COLO668 (cell line): ENCODE results near the gene THAP9.
"Not testable (repeated sequence)": the region's sequence is repeated elsewhere in the genome, so short reads cannot be mapped to it uniquely, and the experiment has no call there.

Experiments
- DNase-seq: peaks from one replicate; lab custom pipeline; 2025; ENCODE audit not compliant: unreplicated experiment; lab: John Stamatoyannopoulos, UW

THAP9 gene

DNA sequence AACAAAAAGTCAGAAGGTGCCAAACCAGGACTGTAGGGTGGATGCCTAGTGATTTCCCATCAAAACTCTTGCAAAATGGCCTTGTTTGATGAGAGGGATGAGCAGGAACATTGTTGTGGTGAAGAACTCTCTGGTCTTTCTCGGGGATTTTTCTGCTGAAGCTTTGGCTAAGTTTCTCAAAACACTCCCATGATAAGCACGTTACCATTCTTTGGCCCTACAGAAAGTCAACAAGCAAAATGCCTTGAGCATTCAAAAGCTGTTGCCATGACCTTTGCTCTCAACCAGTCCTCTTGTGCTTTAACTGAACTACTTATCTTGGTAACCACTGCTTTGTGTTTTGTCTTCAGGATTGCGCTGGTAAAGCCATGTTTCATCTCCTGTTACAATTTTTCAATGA lies 6.6 kb upstream of the THAP9 start:
- no peak for DNase-seq

DNA sequence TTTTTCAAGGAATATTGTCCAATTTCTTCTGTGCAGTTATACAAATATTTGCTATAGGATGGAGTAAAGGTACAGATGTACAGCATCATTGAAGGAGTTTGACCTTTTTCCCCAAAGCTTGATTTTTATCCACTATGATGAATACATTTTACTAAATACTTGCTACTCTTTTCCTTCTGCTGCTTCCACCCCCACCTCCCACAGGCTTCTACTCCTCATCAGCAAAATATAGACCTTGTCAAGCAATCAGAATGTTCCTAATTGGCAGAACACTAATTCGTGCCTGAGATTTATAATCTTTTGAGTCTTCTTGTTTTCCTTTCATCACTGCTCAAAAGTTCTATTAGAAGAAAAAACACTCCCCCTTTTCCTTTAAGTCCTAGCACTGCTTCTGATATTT lies 3.8 kb upstream of the THAP9 start:
- DNase-seq = no peak

DNA sequence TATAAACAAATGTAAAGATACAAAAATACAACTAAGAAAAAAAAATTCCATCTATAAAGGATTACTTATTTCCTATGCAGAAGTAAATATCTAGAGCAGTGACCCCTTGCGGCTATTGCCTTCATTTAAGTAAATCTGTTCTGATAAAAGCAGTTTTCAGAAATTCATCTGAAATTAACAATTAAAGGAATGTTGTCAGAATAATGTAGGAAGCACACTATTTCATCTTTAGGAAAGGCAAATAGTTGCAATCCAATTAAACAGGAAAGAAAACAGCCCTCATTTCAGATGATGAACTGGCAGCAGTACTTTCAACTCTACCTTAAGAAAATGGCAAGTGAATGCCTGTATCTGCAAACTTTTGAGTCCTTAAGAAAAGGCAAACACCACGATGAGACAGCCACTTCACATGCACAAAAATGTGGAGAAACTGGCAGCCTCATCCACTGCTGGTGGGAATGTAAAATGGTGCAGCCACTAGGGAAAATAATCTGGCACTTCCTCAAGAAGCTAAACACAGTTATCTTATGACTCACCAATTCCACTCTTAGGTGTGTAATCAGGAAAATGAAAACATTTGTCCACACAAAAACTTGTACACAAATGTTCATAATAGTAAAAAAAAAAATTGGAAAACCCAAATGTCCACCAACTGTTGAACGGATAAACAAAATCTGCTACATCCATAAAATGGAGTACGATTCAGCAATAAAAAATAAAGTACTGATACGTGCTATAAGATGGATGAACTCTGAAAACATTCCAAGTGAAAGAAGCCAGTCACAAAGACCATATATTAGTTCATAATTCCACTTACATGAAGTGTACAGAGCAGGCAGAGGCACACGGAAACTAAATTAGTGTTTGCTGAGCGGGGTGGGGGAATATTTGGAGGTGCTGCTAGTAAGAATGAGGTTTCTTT lies 2.0 kb upstream of the THAP9 start:
- DNase-seq = no peak

DNA sequence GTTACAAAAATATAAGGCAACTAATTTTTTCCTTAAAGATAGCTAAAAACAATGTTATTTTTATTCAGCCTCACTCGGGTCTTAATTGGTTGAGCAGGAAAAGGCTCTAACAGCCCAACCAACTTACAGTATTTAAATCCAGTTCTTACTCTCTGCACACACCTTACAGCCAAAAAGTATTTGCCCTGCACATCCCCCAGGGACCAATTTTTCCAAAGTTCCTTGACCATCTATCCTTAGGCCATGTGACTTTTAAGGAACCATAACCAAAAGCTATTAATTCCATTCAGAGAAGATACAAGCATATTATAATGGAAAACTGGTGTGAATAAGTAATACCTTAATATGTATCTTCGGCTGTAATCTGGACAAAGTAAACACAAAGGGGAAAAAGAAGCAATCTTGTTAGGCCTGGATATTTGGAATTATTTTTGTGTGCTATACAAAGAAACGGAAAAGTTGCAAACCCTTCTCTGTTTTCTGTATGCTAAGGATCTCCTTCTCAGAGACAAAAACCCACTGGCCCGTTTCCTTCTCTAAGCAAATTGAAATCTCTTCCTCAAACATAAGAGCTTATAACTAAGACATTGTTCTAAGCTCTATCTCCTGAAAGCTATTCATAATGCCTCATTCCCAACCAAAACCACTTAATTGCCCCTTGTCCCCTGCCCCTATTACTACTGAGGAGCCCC lies 1.0 kb upstream of the THAP9 start:
- DNase-seq = no peak

DNA sequence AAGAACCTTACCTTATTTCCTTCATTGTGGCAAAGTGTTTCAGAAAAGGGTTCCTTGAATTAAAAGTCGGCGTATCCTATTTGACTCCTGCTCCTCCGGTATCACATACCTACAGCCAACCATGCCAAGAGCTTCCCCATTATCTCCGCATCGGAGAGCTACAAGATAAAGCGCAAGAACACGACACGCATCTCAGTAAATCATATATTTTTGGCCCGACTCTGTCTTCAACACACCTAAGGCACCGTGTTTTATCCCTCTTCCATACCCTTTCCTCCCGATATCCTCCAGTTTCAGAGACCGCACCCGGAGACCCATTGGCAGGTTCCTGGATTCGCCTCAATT lies 497 bp upstream of the THAP9 start:
- DNase-seq = no peak

DNA sequence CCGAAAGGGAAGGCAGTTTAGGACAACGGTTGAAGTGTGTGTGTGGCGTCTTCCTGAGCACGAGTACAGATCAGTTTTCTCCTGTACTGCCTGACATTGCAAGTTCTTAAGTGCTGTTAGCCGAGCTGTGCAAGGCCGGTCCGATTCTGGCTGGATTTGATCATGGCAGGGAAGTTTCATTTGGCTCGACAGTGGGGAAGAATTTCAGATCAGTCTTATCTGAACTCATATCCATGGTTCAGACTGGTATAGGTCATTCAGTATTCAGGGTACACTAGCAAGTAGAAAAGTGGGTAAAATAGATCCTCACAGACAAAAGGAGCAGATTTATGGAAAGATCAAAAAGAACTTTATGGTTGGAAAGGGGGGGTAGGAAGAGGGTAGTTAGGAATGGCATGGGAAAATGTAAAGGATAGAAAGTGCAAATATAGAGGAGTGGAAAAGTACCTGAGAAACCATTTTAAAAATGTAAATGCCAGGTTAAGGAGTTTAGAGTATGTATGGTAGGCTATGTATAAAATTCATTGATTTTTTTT lies 716 bp downstream of the THAP9 start:
- no peak for DNase-seq

DNA sequence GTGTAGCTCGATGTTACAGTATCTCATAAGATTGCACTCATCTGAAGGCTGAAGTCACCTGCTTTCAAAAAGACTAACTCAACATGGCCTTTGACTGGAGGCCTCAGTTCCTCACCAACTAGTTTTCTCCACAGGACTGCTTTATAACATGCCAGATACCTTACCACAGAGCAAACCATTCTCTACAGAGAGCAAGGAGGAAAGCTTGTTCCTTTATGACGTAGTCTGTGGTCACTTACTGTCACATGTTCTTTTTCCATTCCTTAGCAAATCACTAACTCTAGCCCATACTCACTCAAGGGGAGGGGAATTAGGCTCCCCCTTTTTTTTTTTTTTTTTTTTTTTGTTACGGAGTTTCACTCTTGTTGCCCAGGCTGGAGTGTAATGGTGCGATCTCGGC lies 3.2 kb downstream of the THAP9 start:
- DNase-seq = no peak

DNA sequence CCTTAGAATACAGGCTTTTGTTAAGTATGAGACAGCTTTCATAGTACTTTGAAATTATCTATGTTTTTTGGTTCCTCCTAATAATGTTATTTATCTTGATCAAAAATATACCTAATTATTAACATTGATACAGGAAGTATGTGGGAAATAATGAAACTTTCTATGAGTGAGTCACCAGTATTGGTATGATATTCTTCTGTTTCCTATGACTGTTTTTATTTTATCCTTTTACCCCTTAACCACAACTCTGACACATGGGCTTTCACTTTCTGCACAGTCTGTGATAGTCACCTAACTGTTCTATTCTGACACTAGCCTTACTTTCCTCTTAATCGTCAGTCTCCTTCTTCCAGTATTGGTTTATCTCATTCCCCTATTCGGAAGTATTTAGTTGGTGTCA lies 4.7 kb downstream of the THAP9 start:
- DNase-seq = no peak

DNA sequence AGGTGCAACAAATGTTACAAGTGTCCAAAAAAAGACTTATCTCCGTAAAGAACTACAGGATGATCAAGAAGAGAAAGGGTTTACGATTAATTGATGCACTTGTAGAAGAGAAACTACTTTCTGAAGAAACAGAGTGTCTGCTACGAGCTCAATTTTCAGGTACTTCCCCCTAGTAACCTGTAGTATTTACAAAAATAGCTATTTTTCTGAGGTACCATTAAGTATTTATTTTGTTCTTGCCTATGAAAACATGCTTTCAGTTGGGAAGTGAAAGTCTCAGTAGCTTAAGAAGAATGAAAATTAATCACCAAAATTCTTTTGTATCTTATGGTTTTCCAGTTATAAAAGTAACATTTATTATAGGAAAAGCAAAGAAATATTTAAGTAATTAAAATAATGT lies 5.9 kb downstream of the THAP9 start:
- no peak for DNase-seq

DNA sequence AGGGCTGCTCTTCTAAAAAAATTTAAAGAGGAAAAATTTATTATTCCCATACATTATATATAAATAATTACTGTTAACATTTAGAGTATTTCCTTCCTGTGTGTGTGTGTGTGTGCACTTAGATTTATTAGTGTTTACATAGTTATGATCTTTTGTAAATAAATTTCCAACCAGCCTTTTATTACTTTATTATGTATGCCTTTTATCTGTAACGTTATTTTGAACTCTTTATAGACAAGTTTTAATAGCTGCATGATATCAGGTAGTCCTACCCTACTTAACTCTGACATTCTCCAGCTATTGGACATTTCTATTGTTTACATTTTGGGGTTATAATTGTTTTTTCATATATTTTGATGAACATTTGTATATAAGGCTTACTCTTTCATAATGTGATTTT lies 8.8 kb downstream of the THAP9 start:
- DNase-seq = no peak

DNA sequence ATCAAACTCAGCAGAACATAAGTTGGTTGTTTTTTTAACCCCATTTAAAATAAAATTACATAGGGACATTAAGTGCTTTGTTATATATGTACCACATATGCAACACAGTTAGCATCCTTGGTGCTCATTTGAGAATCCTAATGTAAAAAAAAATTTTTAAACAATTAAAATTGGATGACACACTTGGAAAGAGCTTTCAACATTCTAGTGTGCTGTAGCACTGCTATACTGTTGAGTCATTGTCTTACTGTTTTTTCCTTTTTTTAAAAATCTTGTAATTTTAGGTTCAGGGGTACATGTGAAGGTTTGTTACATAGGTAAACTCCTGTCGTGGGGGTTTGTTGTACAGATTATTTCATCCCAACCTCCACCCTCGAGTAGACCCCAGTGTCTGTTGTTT lies 12.8 kb downstream of the THAP9 start:
- DNase-seq = no peak

DNA sequence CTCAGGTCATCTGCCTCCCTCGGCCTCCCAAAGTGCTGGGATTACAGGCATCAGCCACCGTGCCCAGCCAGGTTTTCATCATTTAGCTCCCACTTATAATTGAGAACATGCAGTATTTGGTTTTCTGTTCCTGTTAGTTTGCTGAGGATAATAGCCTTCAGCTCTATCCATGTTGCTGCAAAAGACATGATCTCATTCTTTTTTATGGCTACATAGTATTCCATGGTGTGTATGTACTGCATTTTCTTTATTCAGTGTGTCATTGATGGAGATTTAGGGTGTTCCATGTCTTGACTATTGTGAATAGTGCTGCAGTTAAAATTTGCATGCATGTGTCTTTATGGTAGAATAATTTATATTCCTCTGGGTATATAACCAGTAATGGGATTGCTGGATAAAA lies 13.4 kb downstream of the THAP9 start:
- not testable (repeated sequence) for DNase-seq

DNA sequence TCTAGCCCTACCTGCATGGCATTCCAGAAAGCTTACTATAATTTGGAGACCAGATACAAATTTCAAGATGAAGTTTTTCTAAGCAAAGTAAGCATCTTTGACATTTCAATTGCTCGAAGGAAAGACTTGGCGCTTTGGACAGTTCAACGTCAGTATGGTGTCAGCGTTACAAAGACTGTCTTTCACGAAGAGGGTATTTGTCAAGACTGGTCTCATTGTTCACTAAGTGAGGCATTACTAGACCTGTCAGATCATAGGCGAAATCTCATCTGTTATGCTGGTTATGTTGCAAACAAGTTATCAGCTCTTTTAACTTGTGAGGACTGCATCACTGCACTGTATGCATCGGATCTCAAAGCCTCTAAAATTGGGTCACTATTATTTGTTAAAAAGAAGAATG lies 17.6 kb downstream of the THAP9 start:
- DNase-seq = no peak

DNA sequence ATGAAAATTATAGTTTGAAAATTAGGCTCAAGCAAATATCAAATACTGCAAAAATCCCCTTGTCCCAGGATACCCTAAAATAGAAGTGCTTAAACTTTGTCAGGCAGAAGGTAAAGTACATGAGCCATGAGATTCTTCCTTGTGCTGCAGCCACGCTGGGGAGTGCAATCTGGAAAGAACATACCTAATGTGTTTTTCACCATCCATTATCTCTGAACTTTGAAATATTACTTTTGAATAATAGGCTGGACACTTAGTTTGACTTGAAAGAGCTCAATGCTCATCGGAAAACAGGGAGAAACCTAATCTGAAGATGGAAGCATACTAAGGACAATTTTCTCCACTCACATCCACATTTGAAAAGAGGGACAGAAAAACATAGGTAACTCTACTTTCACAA lies 18.9 kb downstream of the THAP9 start:
- no peak for DNase-seq

DNA sequence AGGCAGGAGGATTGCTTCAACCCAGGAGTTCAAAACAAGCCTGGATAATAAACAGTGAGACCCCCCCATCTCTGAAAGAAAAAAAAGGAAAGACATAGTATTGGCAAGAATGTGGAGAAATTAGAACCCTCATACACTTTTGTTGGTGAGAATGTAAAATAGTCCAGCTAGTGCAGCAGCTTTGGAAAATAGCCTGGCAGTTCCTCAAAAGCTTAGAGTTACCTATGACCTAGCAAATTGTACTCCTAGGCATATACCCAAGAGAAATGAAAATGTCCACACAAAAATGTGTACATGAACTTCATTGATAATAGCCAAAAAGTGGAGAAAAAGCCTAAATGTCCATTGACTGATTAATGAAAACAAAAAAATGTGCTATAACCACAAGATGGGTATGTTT lies 21.3 kb downstream of the THAP9 start:
- no peak for DNase-seq

DNA sequence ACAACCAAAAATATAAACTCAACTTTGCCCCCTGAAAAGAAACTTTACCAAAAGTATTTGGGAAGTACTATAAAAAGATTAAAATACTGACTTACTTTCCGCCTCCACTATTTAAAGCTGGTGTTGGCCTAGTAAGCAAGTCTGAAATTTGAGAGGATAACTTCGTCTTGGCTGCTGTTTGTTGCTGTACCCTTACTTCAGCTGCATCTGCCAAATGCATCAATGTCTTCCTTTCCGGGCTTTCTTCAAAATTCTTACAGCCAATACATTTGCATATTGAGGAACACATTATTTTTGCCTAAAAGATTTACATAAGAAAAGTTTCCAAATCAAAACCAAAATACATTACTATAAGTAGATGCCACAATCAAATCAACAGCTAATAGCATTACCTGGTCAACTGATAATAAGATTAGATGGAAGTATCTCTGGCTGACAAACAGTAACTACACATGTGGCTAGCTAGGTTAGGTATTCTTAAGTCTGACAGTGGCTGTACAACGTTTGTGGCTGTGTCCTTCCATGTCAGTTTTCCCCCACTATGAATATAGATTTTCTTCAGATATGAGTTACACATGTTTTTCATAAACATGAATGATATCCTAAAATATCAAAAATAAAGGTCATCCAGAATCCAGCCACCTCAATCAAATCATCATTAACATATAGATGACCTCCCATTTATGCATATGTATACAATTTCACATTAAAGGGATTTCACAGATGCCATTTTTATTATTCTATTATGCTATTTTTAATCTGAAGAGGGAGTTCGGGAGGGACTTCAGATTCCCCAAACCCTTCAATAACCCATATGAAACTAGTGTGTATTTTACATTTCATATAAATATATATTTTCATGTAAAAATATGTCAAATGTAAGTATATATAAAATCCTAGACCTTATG lies 30.6 kb downstream of the THAP9 start:
- no peak for DNase-seq

DNA sequence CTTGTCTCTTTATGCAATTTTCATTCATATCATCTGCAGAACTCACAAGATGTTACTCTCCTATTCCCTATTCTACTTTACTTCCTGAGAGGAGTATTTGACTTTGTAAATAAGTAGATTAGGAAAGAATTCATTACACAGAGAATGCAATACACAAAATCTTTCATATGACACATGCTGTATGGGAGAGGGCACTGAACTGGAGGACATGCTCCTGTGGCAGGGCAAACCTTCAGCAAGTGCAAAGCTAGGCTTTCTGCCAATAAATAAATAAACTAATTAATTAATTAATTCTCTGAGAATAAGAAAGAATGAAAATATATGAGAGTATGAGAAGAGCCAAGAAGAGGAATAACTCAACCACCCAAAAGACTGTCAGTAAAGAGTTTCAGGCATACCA lies 33.9 kb downstream of the THAP9 start:
- DNase-seq = no peak

DNA sequence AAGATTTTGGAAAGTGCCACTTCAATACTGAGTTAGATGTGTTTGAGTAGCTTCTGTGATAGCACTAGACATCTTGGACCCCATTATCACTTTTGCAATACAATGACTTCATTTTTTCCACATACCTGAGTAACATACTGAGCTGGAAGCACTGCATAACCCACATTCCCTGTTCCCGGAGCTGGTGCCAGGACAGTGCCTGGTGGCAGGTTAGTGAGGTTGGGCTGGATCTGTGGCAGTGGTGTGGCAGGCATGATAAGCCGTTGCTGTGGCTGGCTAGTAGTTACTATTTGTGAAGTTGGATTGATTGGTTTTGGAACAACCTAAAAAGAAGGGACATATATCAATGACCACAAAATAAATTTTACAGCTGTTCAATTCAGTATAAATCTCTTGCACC lies 38.9 kb downstream of the THAP9 start:
- no peak for DNase-seq

DNA sequence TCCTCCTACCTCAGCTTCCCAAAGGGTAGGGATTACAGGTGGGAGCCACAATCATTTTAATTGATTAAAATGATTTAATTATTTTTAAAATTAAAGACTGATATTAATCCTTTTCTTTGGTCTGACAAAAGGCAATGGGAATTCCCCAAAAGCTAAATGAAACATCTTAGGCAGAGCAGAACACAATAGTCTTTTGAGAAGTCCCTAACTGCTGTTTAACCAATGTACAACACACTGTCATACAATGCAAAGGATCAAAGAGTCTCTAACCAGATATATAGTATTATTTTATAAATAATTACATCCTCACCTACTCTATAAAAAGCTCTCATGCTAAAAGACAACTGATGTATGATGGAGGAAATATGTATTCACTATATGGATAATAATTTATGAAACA lies 47.0 kb downstream of the THAP9 start:
- no peak for DNase-seq

DNA sequence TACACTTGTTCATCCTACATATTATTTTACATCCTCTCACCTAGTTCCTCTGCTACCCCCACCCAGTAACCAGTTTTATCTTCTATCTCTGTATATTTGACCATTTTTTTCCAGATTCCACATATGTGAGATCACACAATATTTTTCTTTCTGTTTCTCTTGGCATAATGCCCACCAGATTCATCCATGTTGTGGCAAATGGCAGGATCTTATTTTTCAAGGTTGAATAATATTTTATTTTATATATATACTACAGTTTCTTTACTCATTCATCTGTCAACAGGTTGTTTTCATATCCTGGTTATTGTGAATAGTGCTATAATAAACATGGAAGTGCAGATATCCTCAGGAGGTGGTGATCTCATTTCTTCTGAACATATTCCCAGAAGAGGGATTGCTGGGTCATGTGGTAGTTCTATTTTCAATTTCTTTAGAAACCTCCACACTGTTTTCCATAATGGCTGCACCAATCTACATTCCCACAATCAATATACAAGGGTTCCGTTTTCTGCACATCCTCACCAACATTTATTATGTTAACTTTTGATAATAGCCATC lies 48.2 kb downstream of the THAP9 start:
- no peak for DNase-seq

DNA sequence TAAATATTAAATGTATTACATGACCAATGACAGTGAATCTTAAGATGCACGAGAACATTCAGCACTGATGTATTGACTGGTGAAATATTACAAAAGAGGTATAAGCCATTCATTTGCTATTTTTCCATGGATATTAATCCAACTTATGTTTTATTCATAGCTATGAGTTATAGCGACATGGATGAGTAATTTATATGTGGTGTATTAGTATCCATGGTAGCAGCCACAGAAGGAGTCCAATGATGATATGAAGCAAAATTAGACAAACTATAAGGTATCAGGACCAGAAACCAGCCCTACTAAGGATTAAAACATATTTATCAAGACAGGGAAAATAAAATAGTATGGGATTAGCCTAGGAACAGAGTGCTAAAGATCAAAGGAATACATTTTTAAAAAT lies 50.7 kb downstream of the THAP9 start:
- no peak for DNase-seq
